Erythroblast (primary cell): ENCODE measurements around the gene MYH7.

ENCODE experiments used
- DNase-seq, 2 experiments: peaks; one replicate each; lab custom pipeline; 2025; lab: John Stamatoyannopoulos, UW
- GATA1 ChIP-seq: IDR thresholded peaks from 2 replicates; pipeline ENCODE4 v1.6.1; 2011; ENCODE audit warnings: low read depth, mild to moderate bottlenecking, control low read depth, low read length, moderate library complexity
- POLR2A ChIP-seq: IDR thresholded peaks from 2 replicates; pipeline ENCODE4 v1.6.1; 2011; ENCODE audit warnings: mild to moderate bottlenecking, low read length

The MYH7 gene

DNA sequence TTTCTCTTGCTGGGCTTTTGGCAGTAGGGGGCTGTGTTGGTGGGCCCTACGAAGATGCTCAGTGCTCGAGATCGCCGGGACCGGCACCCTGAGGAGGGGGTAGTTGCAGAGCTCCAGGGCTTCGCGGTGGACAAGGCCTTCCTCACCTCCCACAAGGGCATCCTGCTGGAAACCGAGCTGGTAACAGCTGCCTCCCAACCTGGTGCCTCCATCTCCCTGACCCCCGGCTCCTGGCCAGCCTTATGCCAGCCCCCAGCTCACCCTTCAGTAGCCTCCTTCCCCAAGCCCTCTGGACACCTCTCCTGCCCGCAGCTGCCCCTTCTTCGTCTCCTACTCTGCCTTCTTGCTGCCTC is 58.3 kb downstream of the MYH7 start:
- no peak for DNase-seq
- TF ChIP-seq POLR2A (no peak), GATA1 (no peak)

DNA sequence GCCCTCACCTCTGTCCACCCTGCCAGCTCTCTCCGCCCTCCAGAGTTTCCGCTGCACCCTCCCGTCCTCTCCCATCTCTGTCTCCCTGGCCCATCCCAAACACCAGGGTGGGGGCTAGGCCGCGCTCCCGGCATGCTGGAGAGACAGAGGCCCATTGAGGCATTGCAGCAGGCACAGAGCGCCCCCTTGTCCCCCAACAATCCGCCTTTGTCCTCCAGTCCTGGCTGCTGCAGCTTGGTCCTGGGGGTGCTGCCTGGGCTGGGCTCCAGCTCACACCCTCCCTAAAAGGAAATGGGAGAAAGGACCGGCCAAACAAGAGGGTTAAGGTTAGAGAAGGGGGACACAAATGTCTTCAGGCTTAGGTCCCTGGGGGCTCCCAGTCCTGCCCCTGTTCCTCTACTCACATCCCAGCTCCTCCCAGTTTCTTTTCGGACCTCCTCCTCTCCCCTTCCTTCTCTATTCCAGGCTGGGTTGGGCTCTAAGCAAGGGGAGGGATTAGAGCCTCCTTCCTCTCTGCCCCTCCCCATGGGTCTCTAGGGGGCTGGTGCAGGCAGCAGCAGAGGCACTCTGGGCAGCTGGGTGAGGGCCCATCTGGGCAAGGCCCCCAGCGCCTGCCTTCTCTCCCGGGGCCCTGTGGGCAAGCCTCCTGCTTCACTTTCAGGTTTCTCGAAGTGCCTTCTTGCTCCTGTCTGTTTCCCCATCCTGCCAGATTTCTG is 58.8 kb downstream of the MYH7 start, which contains the start of gene CMTM5:
CMTM5 (plus strand) TSS at position 565 of the 716 bp plus-strand sequence. CDS start 206 bp downstream, outside the sequence.
- no peak for DNase-seq
- TF ChIP-seq GATA1 = no peak
- TF ChIP-seq POLR2A = no peak

DNA sequence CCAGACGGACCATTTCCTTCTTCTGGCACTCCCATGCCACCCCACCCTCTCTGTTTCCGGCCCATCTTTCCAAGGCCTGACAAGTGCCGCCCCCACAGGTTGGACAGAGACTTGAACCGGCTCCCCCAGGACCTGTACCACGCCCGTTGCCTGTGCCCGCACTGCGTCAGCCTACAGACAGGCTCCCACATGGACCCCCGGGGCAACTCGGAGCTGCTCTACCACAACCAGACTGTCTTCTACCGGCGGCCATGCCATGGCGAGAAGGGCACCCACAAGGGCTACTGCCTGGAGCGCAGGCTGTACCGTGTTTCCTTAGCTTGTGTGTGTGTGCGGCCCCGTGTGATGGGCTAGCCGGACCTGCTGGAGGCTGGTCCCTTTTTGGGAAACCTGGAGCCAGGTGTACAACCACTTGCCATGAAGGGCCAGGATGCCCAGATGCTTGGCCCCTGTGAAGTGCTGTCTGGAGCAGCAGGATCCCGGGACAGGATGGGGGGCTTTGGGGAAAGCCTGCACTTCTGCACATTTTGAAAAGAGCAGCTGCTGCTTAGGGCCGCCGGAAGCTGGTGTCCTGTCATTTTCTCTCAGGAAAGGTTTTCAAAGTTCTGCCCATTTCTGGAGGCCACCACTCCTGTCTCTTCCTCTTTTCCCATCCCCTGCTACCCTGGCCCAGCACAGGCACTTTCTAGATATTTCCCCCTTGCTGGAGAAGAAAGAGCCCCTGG is 59.8 kb downstream of the MYH7 start:
- TF ChIP-seq POLR2A (no peak), GATA1 (no peak)
- no peak for DNase-seq

DNA sequence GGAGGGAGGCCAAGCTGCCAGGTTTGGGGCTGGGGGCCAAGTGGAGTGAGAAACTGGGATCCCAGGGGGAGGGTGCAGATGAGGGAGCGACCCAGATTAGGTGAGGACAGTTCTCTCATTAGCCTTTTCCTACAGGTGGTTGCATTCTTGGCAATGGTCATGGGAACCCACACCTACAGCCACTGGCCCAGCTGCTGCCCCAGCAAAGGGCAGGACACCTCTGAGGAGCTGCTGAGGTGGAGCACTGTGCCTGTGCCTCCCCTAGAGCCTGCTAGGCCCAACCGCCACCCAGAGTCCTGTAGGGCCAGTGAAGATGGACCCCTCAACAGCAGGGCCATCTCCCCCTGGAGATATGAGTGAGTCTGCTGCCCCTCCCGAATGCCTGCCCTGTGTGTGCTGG is 62.4 kb downstream of the MYH7 start:
- TF ChIP-seq GATA1 (no peak), POLR2A (no peak)
- DNase-seq = no peak

DNA sequence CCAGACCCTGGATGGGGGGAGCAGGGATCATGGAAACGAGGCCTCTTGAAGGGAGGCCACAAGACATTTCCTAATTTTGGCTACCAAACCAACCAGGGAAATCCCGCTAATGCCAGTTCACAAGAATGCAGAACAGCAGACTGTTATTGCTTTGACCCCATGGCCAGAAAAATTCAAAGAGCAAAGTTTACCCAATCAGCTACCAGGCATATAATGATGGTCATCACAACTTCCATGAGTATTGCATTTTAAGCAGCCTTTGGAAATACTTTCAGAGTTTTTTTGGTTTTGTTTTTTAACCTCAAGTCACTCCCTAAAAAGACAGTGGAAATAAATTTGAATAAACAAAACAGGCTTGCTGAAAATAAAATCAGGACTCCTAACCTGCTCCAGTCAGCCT is 63.0 kb downstream of the MYH7 start, which contains the start of gene IL25:
IL25 (plus strand) TSS at position 301 of the 400 bp plus-strand sequence.
- no peak for DNase-seq
- TF ChIP-seq POLR2A (no peak), GATA1 (no peak)

DNA sequence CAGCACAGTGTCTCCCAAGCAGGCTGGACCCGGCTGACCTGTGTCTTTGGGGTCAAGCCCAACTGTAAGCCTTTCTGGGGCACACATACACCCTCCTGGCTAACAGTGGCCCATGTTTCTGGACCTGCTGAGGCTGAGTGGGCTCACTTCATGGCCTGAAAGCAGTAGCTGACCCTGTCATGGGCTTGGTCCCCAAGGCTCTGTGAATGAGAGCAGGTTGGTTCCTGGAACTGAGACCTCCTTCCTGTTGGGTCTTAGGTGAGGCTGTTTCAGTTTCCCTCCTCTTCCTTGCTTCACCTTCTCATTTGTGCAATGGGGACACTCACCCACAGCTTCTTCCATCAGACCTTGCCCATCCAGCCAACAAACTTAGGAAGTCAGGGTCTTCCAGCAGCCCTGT is 63.6 kb downstream of the MYH7 start:
- TF ChIP-seq GATA1 (no peak), POLR2A (no peak)
- DNase-seq = no peak

DNA sequence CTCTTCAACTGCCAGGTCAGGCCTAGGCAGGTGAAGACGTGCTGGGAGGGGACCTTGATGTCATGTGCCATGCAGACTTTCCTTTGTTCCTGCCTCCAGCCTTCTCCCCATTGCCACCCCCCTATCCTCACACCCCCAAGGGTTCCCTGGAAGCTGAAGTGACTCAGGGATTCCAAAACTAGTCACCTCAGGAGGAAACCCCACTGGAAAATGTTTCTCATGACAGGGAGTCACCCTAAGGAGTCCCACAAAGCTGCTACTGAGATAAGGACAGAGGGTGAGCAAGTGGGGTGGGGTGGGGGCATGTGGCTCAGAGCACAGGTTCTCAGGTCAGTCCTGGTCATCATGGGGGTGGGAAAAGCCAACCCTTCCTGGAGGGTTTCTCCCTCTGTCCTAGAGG is 65.2 kb downstream of the MYH7 start:
- TF ChIP-seq GATA1 (no peak), POLR2A (no peak)
- DNase-seq = no peak

DNA sequence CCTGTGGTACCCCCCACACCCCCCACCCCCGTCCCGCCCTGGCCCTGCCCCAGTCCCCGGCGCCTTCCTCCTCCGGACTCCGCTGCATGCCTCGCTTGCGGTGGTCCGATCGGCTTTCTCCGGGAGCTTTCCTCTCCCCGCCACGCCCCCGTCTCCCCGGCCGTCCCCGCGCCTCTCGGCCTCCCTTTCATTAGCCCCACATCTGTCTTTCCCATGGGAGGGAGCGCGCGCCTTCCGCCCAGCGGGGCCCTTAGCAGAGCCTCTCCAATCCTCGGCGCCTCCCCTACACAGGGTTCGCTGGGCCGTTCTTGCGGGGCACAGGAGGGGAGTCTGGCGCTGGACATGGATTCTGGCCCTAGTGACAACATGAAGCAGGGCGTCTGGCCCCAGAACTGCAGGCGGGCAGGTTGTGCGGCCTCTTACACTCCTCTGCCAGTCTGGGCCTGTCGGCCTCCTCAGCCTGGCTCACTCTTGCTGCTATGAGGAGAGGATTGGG is 69.0 kb downstream of the MYH7 start:
- DNase-seq = no peak
- TF ChIP-seq GATA1 (no peak), POLR2A (no peak)

DNA sequence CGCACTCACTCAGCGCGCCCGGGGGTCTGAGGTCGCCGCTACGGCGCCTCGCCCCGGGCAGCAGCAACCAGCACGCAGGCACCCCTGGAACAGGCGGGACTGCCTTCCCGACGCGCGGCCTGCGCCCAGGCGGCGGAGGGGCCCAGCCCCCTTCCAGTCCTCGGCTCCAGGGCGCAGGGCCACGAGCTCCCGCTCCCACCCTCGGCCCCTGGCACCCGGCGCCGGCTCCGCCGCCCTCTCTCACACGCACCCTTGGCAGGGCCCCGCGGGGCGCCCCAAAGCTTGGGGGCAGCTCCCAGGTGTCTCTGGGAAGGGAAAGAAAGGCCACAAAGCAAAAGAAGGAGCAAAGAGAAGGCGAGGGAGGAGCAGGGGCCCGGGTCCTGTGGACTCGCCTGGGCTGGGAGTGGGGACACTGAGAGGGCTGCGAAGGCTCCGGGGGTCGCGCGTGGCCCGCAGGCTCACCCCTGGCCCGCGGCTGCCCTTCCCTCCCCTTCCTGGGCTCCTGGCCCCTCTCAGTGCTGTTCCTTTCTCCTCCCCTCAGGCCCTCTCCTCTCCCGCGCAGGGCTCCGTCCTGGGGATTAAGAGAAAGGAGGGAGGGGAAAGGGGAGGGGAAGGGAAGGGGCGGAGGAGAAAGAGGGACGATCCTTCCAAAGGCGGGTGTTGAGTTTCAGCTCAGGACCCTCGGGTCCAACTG is 69.6 kb downstream of the MYH7 start:
- DNase-seq = no peak
- TF ChIP-seq GATA1 = no peak
- no peak for TF ChIP-seq POLR2A

DNA sequence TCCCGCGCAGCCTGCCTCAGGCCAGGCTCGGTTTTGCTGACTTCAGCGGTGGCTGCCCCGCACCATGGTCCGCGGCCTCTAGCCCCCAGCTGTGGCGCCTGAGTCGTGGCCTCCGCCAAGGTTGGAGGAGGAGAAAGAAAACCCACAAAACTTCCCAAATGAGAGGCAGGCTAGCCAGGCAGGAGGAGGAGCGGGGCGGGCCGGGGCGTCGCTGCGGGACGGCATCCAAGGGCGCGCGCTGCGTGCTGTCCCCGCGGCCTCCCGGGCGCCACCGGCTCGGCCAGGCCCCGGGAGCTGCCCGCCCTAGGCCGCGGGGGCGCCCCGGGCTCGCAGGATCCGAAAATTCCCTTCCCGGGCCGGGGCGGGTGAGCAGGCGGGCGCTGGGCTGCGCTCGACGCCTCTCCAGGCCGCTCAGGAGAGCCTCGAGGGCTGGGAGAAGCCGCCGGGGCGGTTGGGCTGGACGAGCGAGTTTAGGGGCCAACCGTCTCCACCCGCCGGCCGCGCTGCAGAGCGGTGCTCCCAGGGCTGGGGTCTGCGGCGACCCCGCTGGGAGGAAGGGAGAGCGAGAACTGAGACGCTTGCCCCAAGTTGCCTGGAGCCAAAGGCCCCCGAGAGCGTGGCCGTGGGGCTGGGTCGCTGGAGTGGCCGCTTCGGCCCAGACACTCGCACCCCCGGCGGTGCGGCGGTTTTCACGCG is 70.3 kb downstream of the MYH7 start, which contains the start of gene EFS:
EFS (minus strand) TSS at position 137 of the 696 bp plus-strand sequence. CDS start 147 bp downstream, outside the sequence.
- TF ChIP-seq GATA1 = no peak

DNA sequence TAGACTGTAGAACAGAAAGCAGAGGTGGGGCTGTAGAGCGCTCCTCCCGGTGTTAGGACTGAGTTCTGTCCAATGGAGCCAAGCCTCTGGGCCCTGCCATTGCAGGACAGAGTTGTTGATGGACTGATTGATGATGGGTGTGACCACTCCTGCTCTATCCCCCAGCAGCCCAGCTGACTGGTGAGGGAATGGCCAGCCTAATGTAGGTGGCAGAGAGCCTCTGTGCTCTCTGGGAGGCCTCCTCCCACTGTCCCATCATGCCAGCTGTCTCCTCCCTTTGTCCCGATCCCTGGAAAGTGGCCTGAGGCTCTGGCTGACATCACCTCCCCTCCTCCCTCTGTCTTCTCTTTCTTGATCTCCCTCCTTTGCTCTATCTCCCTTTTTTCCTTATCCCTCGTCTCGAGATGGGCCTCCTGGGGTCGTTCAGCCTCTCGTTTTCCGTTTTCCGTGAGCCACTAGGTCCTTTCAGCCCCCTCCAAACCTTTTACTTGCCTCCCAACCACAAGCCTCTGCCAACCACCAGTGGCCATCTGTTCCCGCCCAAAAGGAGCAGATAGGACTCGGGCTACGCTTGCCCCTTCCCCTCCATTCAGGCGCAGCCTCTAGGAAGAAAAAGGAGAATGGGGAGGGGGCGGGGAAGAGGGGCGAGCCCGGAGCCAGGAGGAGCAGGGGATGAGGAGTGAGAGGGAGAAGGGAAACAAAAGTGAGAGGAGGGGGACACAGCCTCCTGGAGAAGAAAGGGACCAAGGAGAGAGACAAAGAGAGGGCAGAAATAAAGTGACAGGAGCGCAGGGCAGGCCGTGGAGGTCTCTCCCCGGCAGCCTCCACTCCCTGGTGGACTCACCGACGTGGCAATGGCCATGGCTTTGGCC is 71.1 kb downstream of the MYH7 start:
- no peak for TF ChIP-seq GATA1
- no peak for TF ChIP-seq POLR2A
- no peak for DNase-seq

More for the DNA sequence above, 70.3 kb downstream of the MYH7 start, which contains the start of gene EFS:
- no peak for DNase-seq
